ENCODE results near the gene RMP24.
"Not testable (repeated sequence)": the region's sequence is repeated elsewhere in the genome, so short reads cannot be mapped to it uniquely, and the experiment has no call there.

Gene RMP24

GRCh38 chr18:36017232-36017631, 44.8 kb downstream of the RMP24 start:
- Histone ChIP-seq H3K27ac (ENCODE audit: low read depth in 2 of 2, low read length in 2 of 2) (no peak overlapping the region), H3K4me3 (ENCODE audit: low read length in 3 of 3) (no peak overlapping the region), H3K4me1 (ENCODE audit: control insufficient read depth in 2 of 3, insufficient read depth in 2 of 3, low read depth in 1 of 3, low read length in 3 of 3) (peaks cover 0 to 2% (median 0%) of the 10 kb centered on the region in 3 donors), H3K9ac (ENCODE audit: low read length in 3 of 3) (no peak overlapping the region), H3K27me3 (ENCODE audit: control insufficient read depth, insufficient read depth, low read length) (no peaks in the 10 kb centered on the region), H3K9me3 (ENCODE audit: control insufficient read depth in 2 of 3, insufficient read depth in 1 of 3, low read length in 3 of 3) (no peaks in the 10 kb centered on the region), H3K36me3 (ENCODE audit: control insufficient read depth in 2 of 3, insufficient read depth in 3 of 3, low read length in 3 of 3) (no peaks in the 10 kb centered on the region)
- no peak for FAIRE-seq
- no peak for TF ChIP-seq CTCF (IDR thresholded peaks at IDR 0.05; ENCODE audit: borderline replicate concordance, extremely low read depth, insufficient read depth)
- intact Hi-C loops (cut with DNase I) = loop anchor here (10.0 kb wide), 1 partner anchor 268 kb away; no protein-coding TSS in a partner anchor
- peak in 1 of 5 donors; percentile 7 for DNase-seq

- intact Hi-C loops (cut with DNase I) = no loop called here
- Histone ChIP-seq H3K4me1 (ENCODE audit: control insufficient read depth in 2 of 3, insufficient read depth in 2 of 3, low read depth in 1 of 3, low read length in 3 of 3) (peaks cover 0 to 2% (median 0%) of the 10 kb centered on the region in 3 donors), H3K4me3 (ENCODE audit: low read length in 3 of 3) (no peak overlapping the region), H3K27ac (ENCODE audit: low read depth in 2 of 2, low read length in 2 of 2) (no peak overlapping the region), H3K9me3 (ENCODE audit: control insufficient read depth in 2 of 3, insufficient read depth in 1 of 3, low read length in 3 of 3) (no peaks in the 10 kb centered on the region), H3K9ac (ENCODE audit: low read length in 3 of 3) (no peak overlapping the region), H3K27me3 (ENCODE audit: control insufficient read depth, insufficient read depth, low read length) (no peaks in the 10 kb centered on the region), H3K36me3 (ENCODE audit: control insufficient read depth in 2 of 3, insufficient read depth in 3 of 3, low read length in 3 of 3) (peaks cover 0 to 2% (median 0%) of the 10 kb centered on the region in 3 donors)
- FAIRE-seq (no peak), DNase-seq (no peak)
- no peak for TF ChIP-seq CTCF (IDR thresholded peaks at IDR 0.05; ENCODE audit: borderline replicate concordance, extremely low read depth, insufficient read depth)
Observed at GRCh38 chr18:36020174-36020711, 47.8 kb downstream of the RMP24 start.

GRCh38 chr18:36023336-36023735, 50.9 kb downstream of the RMP24 start:
- no peaks in the 10 kb centered on the region for H3K4me1 ChIP-seq (ENCODE audit: control insufficient read depth in 2 of 3, insufficient read depth in 2 of 3, low read depth in 1 of 3, low read length in 3 of 3)
- FAIRE-seq (no peak), DNase-seq (no peak)
- H3K36me3 ChIP-seq (ENCODE audit: control insufficient read depth in 2 of 3, insufficient read depth in 3 of 3, low read length in 3 of 3) = peaks cover 0 to 5% (median 0%) of the 10 kb centered on the region in 3 donors
- no peak overlapping the region for H3K4me3 ChIP-seq (ENCODE audit: low read length in 3 of 3)
- H3K9me3 ChIP-seq (ENCODE audit: control insufficient read depth in 2 of 3, insufficient read depth in 1 of 3, low read length in 3 of 3) = no peaks in the 10 kb centered on the region
- no peak for TF ChIP-seq CTCF (IDR thresholded peaks at IDR 0.05; ENCODE audit: borderline replicate concordance, extremely low read depth, insufficient read depth)
- H3K27me3 ChIP-seq (ENCODE audit: control insufficient read depth, insufficient read depth, low read length) = no peaks in the 10 kb centered on the region
- H3K9ac ChIP-seq (ENCODE audit: low read length in 3 of 3) = no peak overlapping the region
- intact Hi-C loops (cut with DNase I) = no loop called here
- H3K27ac ChIP-seq (ENCODE audit: low read depth in 2 of 2, low read length in 2 of 2) = no peak overlapping the region

- H3K9me3 ChIP-seq (ENCODE audit: control insufficient read depth in 2 of 3, insufficient read depth in 1 of 3, low read length in 3 of 3); DNase-seq; H3K27me3 ChIP-seq (ENCODE audit: control insufficient read depth, insufficient read depth, low read length); H3K4me1 ChIP-seq (ENCODE audit: control insufficient read depth in 2 of 3, insufficient read depth in 2 of 3, low read depth in 1 of 3, low read length in 3 of 3); H3K36me3 ChIP-seq (ENCODE audit: control insufficient read depth in 2 of 3, insufficient read depth in 3 of 3, low read length in 3 of 3); H3K4me3 ChIP-seq (ENCODE audit: low read length in 3 of 3); intact Hi-C loops (cut with DNase I); H3K27ac ChIP-seq (ENCODE audit: low read depth in 2 of 2, low read length in 2 of 2); H3K9ac ChIP-seq (ENCODE audit: low read length in 3 of 3); FAIRE-seq: not testable (repeated sequence)
Observed at GRCh38 chr18:36024241-36024640, 51.8 kb downstream of the RMP24 start.
